ENCODE data around the gene COL15A1.

The COL15A1 gene

GRCh38 chr9:99056886-99057664 is 113.4 kb downstream of the COL15A1 start:
- peak; percentile 57 for DNase-seq (ENCODE audit: low spot score)

- peak; percentile 72 for DNase-seq (ENCODE audit: low spot score)
Measured at GRCh38 chr9:99057665-99058625, 114.2 kb downstream of the COL15A1 start.

- DNase-seq (ENCODE audit: low spot score) = peak; percentile 42
Measured at GRCh38 chr9:99058964-99059921, 115.5 kb downstream of the COL15A1 start.

GRCh38 chr9:99060621-99061020 is 116.9 kb downstream of the COL15A1 start:
- no peak for DNase-seq (ENCODE audit: low spot score)

- DNase-seq (ENCODE audit: low spot score) = no peak
Measured at GRCh38 chr9:99062549-99062948, 118.8 kb downstream of the COL15A1 start.

GRCh38 chr9:99063522-99063921 is 119.8 kb downstream of the COL15A1 start:
- no peak for DNase-seq (ENCODE audit: low spot score)

- no peak for DNase-seq (ENCODE audit: low spot score)
Measured at GRCh38 chr9:99066571-99066970, 122.9 kb downstream of the COL15A1 start.

GRCh38 chr9:99069075-99069474 is 125.4 kb downstream of the COL15A1 start:
- no peak for DNase-seq (ENCODE audit: low spot score)

GRCh38 chr9:99069546-99069945 is 125.8 kb downstream of the COL15A1 start:
- DNase-seq (ENCODE audit: low spot score) = no peak

GRCh38 chr9:99070681-99071080 is 127.0 kb downstream of the COL15A1 start:
- no peak for DNase-seq (ENCODE audit: low spot score)

GRCh38 chr9:99071313-99072039 is 127.8 kb downstream of the COL15A1 start:
- DNase-seq (ENCODE audit: low spot score) = no peak

- DNase-seq (ENCODE audit: low spot score) = no peak
Measured at GRCh38 chr9:99072040-99072394, 128.3 kb downstream of the COL15A1 start.

GRCh38 chr9:99073347-99073746 is 129.6 kb downstream of the COL15A1 start:
- no peak for DNase-seq (ENCODE audit: low spot score)

GRCh38 chr9:99073985-99074901 is 130.5 kb downstream of the COL15A1 start:
- DNase-seq (ENCODE audit: low spot score) = no peak

GRCh38 chr9:99074902-99075245 is 131.2 kb downstream of the COL15A1 start:
- no peak for DNase-seq (ENCODE audit: low spot score)

- DNase-seq (ENCODE audit: low spot score) = no peak
Measured at GRCh38 chr9:99075246-99075912, 131.7 kb downstream of the COL15A1 start.

- DNase-seq (ENCODE audit: low spot score) = no peak
Measured at GRCh38 chr9:99076030-99076429, 132.3 kb downstream of the COL15A1 start.

GRCh38 chr9:99076483-99077171 is 132.9 kb downstream of the COL15A1 start:
- DNase-seq (ENCODE audit: low spot score) = peak; percentile 60

- no peak for DNase-seq (ENCODE audit: low spot score)
Measured at GRCh38 chr9:99078717-99079116, 135.0 kb downstream of the COL15A1 start.
